ENCODE data around the gene NBAS. TPM values are rescaled to one million over a fixed set of nuclear protein-coding genes. Genes with fewer than 3 reads are reported as not detected.

The NBAS gene
- total RNA-seq, 1 experiment from 2014 or later, result 30.4 TPM

- Histone ChIP-seq H3K36me3 (ENCODE audit: insufficient read depth, low read length) (no peaks in the 10 kb centered on the region), H3K9me3 (ENCODE audit: low read length) (no peaks in the 10 kb centered on the region), H3K4me2 (ENCODE audit: low read depth, low read length, poor library complexity, severe bottlenecking) (no peak overlapping the region), H3K27me3 (ENCODE audit: low read length) (no peaks in the 10 kb centered on the region), H3K79me2 (ENCODE audit: low read length) (no peaks in the 10 kb centered on the region), H3K4me3 (ENCODE audit: low read length) (no peak overlapping the region), H3K4me1 (ENCODE audit: low read length) (no peaks in the 10 kb centered on the region), H3K27ac (ENCODE audit: low read length) (no peak overlapping the region), H3K9ac (ENCODE audit: low read length) (no peak overlapping the region), H4K20me1 (ENCODE audit: insufficient read depth, low read depth, low read length) (no peaks in the 10 kb centered on the region), H3K9me2 (replicated peaks; ENCODE audit: insufficient read depth, low read length) (no peaks in the 10 kb centered on the region), H2AFZ (ENCODE audit: low read length) (no peak overlapping the region)
- no peak for DNase-seq
These were observed 203.2 kb downstream of the NBAS start for GRCh38 chr2:15357922-15358321.

DNA sequence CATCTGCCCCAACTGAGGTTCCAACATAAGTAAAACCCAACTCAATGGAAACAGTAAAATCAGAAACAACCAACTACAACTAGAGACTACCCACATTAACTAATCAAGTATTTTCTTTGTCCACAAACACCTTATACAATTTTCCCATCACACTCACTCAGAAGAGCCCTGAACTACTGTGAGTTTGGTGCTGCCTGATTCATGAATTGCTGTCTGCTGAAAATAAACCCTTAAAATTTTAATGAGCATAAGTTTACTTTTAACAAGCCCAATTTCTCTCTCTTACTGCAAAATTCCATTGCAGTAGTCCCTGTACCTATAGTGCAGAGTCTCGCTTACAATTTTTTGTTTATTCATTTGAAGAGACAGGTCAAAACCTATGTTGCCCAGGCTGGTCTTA lies 203.9 kb downstream of the NBAS start:
- no peaks in the 10 kb centered on the region for H3K9me3 ChIP-seq (ENCODE audit: low read length)
- no peak overlapping the region for H3K9ac ChIP-seq (ENCODE audit: low read length)
- no peaks in the 10 kb centered on the region for H3K9me2 ChIP-seq (replicated peaks; ENCODE audit: insufficient read depth, low read length)
- H3K27ac ChIP-seq (ENCODE audit: low read length), result no peak overlapping the region
- no peak overlapping the region for H3K4me3 ChIP-seq (ENCODE audit: low read length)
- H3K27me3 ChIP-seq (ENCODE audit: low read length), result no peaks in the 10 kb centered on the region
- no peak overlapping the region for H2AFZ ChIP-seq (ENCODE audit: low read length)
- H4K20me1 ChIP-seq (ENCODE audit: insufficient read depth, low read depth, low read length), result no peaks in the 10 kb centered on the region
- no peak overlapping the region for H3K4me2 ChIP-seq (ENCODE audit: low read depth, low read length, poor library complexity, severe bottlenecking)
- no peaks in the 10 kb centered on the region for H3K79me2 ChIP-seq (ENCODE audit: low read length)
- DNase-seq, result no peak
- no peaks in the 10 kb centered on the region for H3K4me1 ChIP-seq (ENCODE audit: low read length)
- no peaks in the 10 kb centered on the region for H3K36me3 ChIP-seq (ENCODE audit: insufficient read depth, low read length)

GRCh38 chr2:15355386-15355785 lies 205.7 kb downstream of the NBAS start:
- no peak overlapping the region for H2AFZ ChIP-seq (ENCODE audit: low read length)
- H3K27me3 ChIP-seq (ENCODE audit: low read length), result no peaks in the 10 kb centered on the region
- H3K9ac ChIP-seq (ENCODE audit: low read length), result no peak overlapping the region
- H3K4me3 ChIP-seq (ENCODE audit: low read length), result no peak overlapping the region
- H3K4me1 ChIP-seq (ENCODE audit: low read length), result no peaks in the 10 kb centered on the region
- no peaks in the 10 kb centered on the region for H3K9me2 ChIP-seq (replicated peaks; ENCODE audit: insufficient read depth, low read length)
- no peak for DNase-seq
- H3K4me2 ChIP-seq (ENCODE audit: low read depth, low read length, poor library complexity, severe bottlenecking), result no peak overlapping the region
- H3K27ac ChIP-seq (ENCODE audit: low read length), result no peak overlapping the region
- no peaks in the 10 kb centered on the region for H3K9me3 ChIP-seq (ENCODE audit: low read length)
- H4K20me1 ChIP-seq (ENCODE audit: insufficient read depth, low read depth, low read length), result no peaks in the 10 kb centered on the region
- no peaks in the 10 kb centered on the region for H3K79me2 ChIP-seq (ENCODE audit: low read length)
- no peaks in the 10 kb centered on the region for H3K36me3 ChIP-seq (ENCODE audit: insufficient read depth, low read length)

DNA sequence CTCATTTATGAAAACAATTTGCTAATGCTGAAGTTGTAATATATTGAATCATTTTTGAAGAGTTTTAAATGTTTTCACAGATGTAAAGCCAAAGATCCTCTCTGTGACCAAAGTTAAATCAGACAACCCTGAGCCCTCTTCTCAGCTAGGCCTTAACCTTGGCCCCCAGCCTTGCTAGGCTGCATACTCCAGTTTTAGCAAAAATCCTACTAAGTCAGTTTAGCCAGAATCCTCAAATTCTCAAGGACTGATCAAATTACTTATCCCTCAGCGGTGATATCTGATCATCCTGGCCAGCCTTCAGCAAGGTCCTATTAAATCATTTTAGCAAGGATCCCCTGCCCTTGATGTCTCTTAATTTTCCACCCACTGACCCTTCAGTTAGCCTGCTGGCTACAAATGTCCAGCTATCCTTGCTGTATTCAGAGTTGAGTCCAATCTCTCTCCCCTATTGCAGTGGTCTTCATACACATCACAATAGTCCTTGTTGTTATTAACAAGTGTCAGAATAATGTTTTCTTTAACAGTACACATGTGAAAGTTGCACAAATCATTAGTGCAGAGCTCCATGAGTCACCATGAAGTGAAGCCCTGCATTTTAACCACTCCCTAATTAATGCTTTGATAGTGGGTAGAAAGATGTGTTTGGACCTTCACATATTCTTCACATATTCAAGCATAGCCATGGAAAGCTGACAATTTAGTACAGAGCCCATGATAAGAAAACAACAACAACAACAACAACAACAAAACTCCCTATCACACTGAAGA lies 206.4 kb downstream of the NBAS start:
- no peaks in the 10 kb centered on the region for H4K20me1 ChIP-seq (ENCODE audit: insufficient read depth, low read depth, low read length)
- no peak overlapping the region for H3K4me2 ChIP-seq (ENCODE audit: low read depth, low read length, poor library complexity, severe bottlenecking)
- H3K36me3 ChIP-seq (ENCODE audit: insufficient read depth, low read length), result no peaks in the 10 kb centered on the region
- no peaks in the 10 kb centered on the region for H3K27me3 ChIP-seq (ENCODE audit: low read length)
- no peak for DNase-seq
- H3K4me1 ChIP-seq (ENCODE audit: low read length), result no peaks in the 10 kb centered on the region
- no peaks in the 10 kb centered on the region for H3K79me2 ChIP-seq (ENCODE audit: low read length)
- H3K9me2 ChIP-seq (replicated peaks; ENCODE audit: insufficient read depth, low read length), result no peaks in the 10 kb centered on the region
- no peaks in the 10 kb centered on the region for H3K9me3 ChIP-seq (ENCODE audit: low read length)
- no peak overlapping the region for H3K9ac ChIP-seq (ENCODE audit: low read length)
- H3K27ac ChIP-seq (ENCODE audit: low read length), result no peak overlapping the region
- no peak overlapping the region for H3K4me3 ChIP-seq (ENCODE audit: low read length)
- H2AFZ ChIP-seq (ENCODE audit: low read length), result no peak overlapping the region

GRCh38 chr2:15352363-15352762 lies 208.8 kb downstream of the NBAS start:
- DNase-seq, result no peak
- H3K27ac ChIP-seq (ENCODE audit: low read length), result no peak overlapping the region
- no peaks in the 10 kb centered on the region for H3K4me1 ChIP-seq (ENCODE audit: low read length)
- no peaks in the 10 kb centered on the region for H3K36me3 ChIP-seq (ENCODE audit: insufficient read depth, low read length)
- H3K79me2 ChIP-seq (ENCODE audit: low read length), result no peaks in the 10 kb centered on the region
- H4K20me1 ChIP-seq (ENCODE audit: insufficient read depth, low read depth, low read length), result no peaks in the 10 kb centered on the region
- H3K9me2 ChIP-seq (replicated peaks; ENCODE audit: insufficient read depth, low read length), result no peaks in the 10 kb centered on the region
- H3K9ac ChIP-seq (ENCODE audit: low read length), result no peak overlapping the region
- H2AFZ ChIP-seq (ENCODE audit: low read length), result no peak overlapping the region
- H3K4me3 ChIP-seq (ENCODE audit: low read length), result no peak overlapping the region
- H3K27me3 ChIP-seq (ENCODE audit: low read length), result no peaks in the 10 kb centered on the region
- H3K9me3 ChIP-seq (ENCODE audit: low read length), result no peaks in the 10 kb centered on the region
- H3K4me2 ChIP-seq (ENCODE audit: low read depth, low read length, poor library complexity, severe bottlenecking), result no peak overlapping the region

DNA sequence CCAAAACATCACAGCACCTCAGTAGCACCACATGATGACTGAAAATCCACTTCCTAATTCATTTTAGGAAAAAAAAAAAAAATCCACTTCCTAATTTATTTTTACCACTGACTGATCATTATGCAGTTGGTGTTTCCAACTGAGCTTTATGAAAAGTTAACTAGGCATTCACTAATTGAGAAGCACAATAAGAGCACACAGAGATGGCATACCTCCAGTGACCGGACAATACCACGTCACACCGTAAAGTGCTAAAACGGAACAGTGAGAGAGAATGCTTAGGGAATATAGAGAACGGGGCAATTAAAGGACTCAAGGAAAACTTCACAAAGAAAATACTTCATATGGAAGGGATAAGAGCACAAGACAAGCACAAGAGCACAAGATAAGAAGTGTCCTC lies 212.5 kb downstream of the NBAS start:
- H3K27ac ChIP-seq (ENCODE audit: low read length), result no peak overlapping the region
- no peaks in the 10 kb centered on the region for H3K9me3 ChIP-seq (ENCODE audit: low read length)
- no peaks in the 10 kb centered on the region for H4K20me1 ChIP-seq (ENCODE audit: insufficient read depth, low read depth, low read length)
- H2AFZ ChIP-seq (ENCODE audit: low read length), result no peak overlapping the region
- no peak overlapping the region for H3K9ac ChIP-seq (ENCODE audit: low read length)
- no peaks in the 10 kb centered on the region for H3K4me1 ChIP-seq (ENCODE audit: low read length)
- no peak overlapping the region for H3K4me2 ChIP-seq (ENCODE audit: low read depth, low read length, poor library complexity, severe bottlenecking)
- H3K27me3 ChIP-seq (ENCODE audit: low read length), result no peaks in the 10 kb centered on the region
- H3K36me3 ChIP-seq (ENCODE audit: insufficient read depth, low read length), result no peaks in the 10 kb centered on the region
- H3K4me3 ChIP-seq (ENCODE audit: low read length), result no peak overlapping the region
- DNase-seq, result no peak
- no peaks in the 10 kb centered on the region for H3K79me2 ChIP-seq (ENCODE audit: low read length)
- no peaks in the 10 kb centered on the region for H3K9me2 ChIP-seq (replicated peaks; ENCODE audit: insufficient read depth, low read length)

GRCh38 chr2:15348045-15348444 lies 213.1 kb downstream of the NBAS start:
- H3K27ac ChIP-seq (ENCODE audit: low read length), result no peak overlapping the region
- H3K36me3 ChIP-seq (ENCODE audit: insufficient read depth, low read length), result no peaks in the 10 kb centered on the region
- H3K4me2 ChIP-seq (ENCODE audit: low read depth, low read length, poor library complexity, severe bottlenecking), result no peak overlapping the region

GRCh38 chr2:15346624-15347023 lies 214.5 kb downstream of the NBAS start:
- no peak overlapping the region for H3K4me2 ChIP-seq (ENCODE audit: low read depth, low read length, poor library complexity, severe bottlenecking)
- no peak overlapping the region for H3K4me3 ChIP-seq (ENCODE audit: low read length)
- H3K9me3 ChIP-seq (ENCODE audit: low read length), result no peaks in the 10 kb centered on the region
- H3K27ac ChIP-seq (ENCODE audit: low read length), result no peak overlapping the region
- H3K9ac ChIP-seq (ENCODE audit: low read length), result no peak overlapping the region
- no peaks in the 10 kb centered on the region for H3K9me2 ChIP-seq (replicated peaks; ENCODE audit: insufficient read depth, low read length)
- 0 out of 2 replicates have a peak, but pooled peaks cover 2% of the 10 kb centered on the region for H3K79me2 ChIP-seq (ENCODE audit: low read length)
- H3K36me3 ChIP-seq (ENCODE audit: insufficient read depth, low read length), result no peaks in the 10 kb centered on the region
- no peak for DNase-seq
- H3K4me1 ChIP-seq (ENCODE audit: low read length), result no peaks in the 10 kb centered on the region
- H2AFZ ChIP-seq (ENCODE audit: low read length), result no peak overlapping the region
- no peaks in the 10 kb centered on the region for H3K27me3 ChIP-seq (ENCODE audit: low read length)
- no peaks in the 10 kb centered on the region for H4K20me1 ChIP-seq (ENCODE audit: insufficient read depth, low read depth, low read length)

More at GRCh38 chr2:15348045-15348444, 213.1 kb downstream of the NBAS start:
- DNase-seq, result no peak
- Histone ChIP-seq H3K79me2 (ENCODE audit: low read length) (0 out of 2 replicates have a peak, but pooled peaks cover 2% of the 10 kb centered on the region), H3K9me2 (replicated peaks; ENCODE audit: insufficient read depth, low read length) (no peaks in the 10 kb centered on the region), H4K20me1 (ENCODE audit: insufficient read depth, low read depth, low read length) (no peaks in the 10 kb centered on the region), H3K9ac (ENCODE audit: low read length) (no peak overlapping the region), H3K27me3 (ENCODE audit: low read length) (no peaks in the 10 kb centered on the region), H3K9me3 (ENCODE audit: low read length) (no peaks in the 10 kb centered on the region), H3K4me1 (ENCODE audit: low read length) (no peaks in the 10 kb centered on the region), H3K4me3 (ENCODE audit: low read length) (no peak overlapping the region), H2AFZ (ENCODE audit: low read length) (no peak overlapping the region)

All from Karpas-422 (cell line).